H9 (cell line): ENCODE data around the gene LPCAT1. TPM values are rescaled to one million over a fixed set of nuclear protein-coding genes. Genes with fewer than 3 reads are reported as not detected.

Experiments
- DNase-seq: peaks from one replicate; pipeline ENCODE4 v3.0.0-alpha.2; 2017
- H2AFZ ChIP-seq: one replicate; pipeline ENCODE4 v1.6.1; 2013; ENCODE audit warnings: mild to moderate bottlenecking, low read length, control low read depth, moderate library complexity
- H2AK5ac ChIP-seq: 2 replicates; pipeline ENCODE4 v1.6.1; 2013; ENCODE audit warnings: low read length, control low read depth, mixed read lengths; ENCODE audit not compliant: insufficient read length
- H2BK120ac ChIP-seq: one replicate; pipeline ENCODE4 v1.6.1; 2013; ENCODE audit warnings: low read depth, mild to moderate bottlenecking, low read length, control low read depth, inconsistent platforms; ENCODE audit not compliant: poor library complexity, severe bottlenecking
- H2BK12ac ChIP-seq: 2 replicates; pipeline ENCODE4 v1.6.1; 2013; ENCODE audit warnings: low read length, control low read depth, mixed read lengths, low read depth; ENCODE audit not compliant: insufficient read length
- H2BK15ac ChIP-seq: 2 replicates; pipeline ENCODE4 v1.6.1; 2013; ENCODE audit warnings: low read depth, low read length, control low read depth
- H2BK20ac ChIP-seq: one replicate; pipeline ENCODE4 v1.6.1; 2013; ENCODE audit warnings: low read depth, mild to moderate bottlenecking, low read length, control low read depth, inconsistent platforms; ENCODE audit not compliant: poor library complexity, severe bottlenecking
- H2BK5ac ChIP-seq: 2 replicates; pipeline ENCODE4 v1.6.1; 2013; ENCODE audit warnings: low read length, control low read depth, mixed read lengths; ENCODE audit not compliant: insufficient read length
- H3K14ac ChIP-seq: 2 replicates; pipeline ENCODE4 v1.6.1; 2013; ENCODE audit warnings: low read length, control low read depth; ENCODE audit not compliant: insufficient read depth
- H3K18ac ChIP-seq: 2 replicates; pipeline ENCODE4 v1.6.1; 2013; ENCODE audit warnings: low read depth, mild to moderate bottlenecking, mixed read lengths, low read length, control low read depth; ENCODE audit not compliant: insufficient read length
- H3K23ac ChIP-seq: 2 replicates; pipeline ENCODE4 v1.6.1; 2013; ENCODE audit warnings: low read length, control low read depth, mixed read lengths, low read depth; ENCODE audit not compliant: insufficient read length
- H3K23me2 ChIP-seq: 2 replicates; pipeline ENCODE4 v1.6.1; 2013; ENCODE audit warnings: low read depth, mild to moderate bottlenecking, mixed read lengths, low read length, control low read depth; ENCODE audit not compliant: insufficient read length, poor library complexity, severe bottlenecking
- H3K27ac ChIP-seq: 2 replicates; pipeline ENCODE4 v1.5.1; 2013; ENCODE audit warnings: low read length, control low read depth, mixed read lengths, low read depth; ENCODE audit not compliant: insufficient read length
- H3K27me3 ChIP-seq: 2 replicates; pipeline ENCODE4 v1.6.1; 2013; ENCODE audit warnings: low read length, control low read depth, inconsistent platforms; ENCODE audit not compliant: insufficient read depth
- H3K4ac ChIP-seq: 2 replicates; pipeline ENCODE4 v1.6.1; 2013; ENCODE audit warnings: low read depth, mild to moderate bottlenecking, control low read depth, inconsistent platforms, low read length, moderate library complexity
- H3K4me1 ChIP-seq: 2 replicates; pipeline ENCODE4 v1.6.1; 2013; ENCODE audit warnings: low read length, control low read depth, inconsistent platforms; ENCODE audit not compliant: insufficient read depth
- H3K4me2 ChIP-seq: 2 replicates; pipeline ENCODE4 v1.6.1; 2013; ENCODE audit warnings: low read length, control low read depth, mixed read lengths; ENCODE audit not compliant: insufficient read length, insufficient read depth
- H3K56ac ChIP-seq: 2 replicates; pipeline ENCODE4 v1.6.1; 2013; ENCODE audit warnings: low read depth, mild to moderate bottlenecking, mixed read lengths, low read length, control low read depth; ENCODE audit not compliant: insufficient read length
- H3K79me1 ChIP-seq: 2 replicates; pipeline ENCODE4 v1.6.1; 2013; ENCODE audit warnings: low read depth, mild to moderate bottlenecking, moderate library complexity, low read length, control low read depth, inconsistent platforms; ENCODE audit not compliant: insufficient read depth, poor library complexity, severe bottlenecking
- H3K79me2 ChIP-seq: 2 replicates; pipeline ENCODE4 v1.6.1; 2013; ENCODE audit warnings: low read length, control low read depth, inconsistent platforms; ENCODE audit not compliant: insufficient read depth
- H3K9ac ChIP-seq: 2 replicates; pipeline ENCODE4 v1.6.1; 2013; ENCODE audit warnings: low read length, control low read depth, mixed read lengths; ENCODE audit not compliant: insufficient read length; ENCODE audit errors: extremely low read depth
- H3K9me3 ChIP-seq: one replicate; pipeline ENCODE4 v1.6.1; 2013; ENCODE audit warnings: low read depth, low read length, inconsistent platforms; ENCODE audit not compliant: control insufficient read depth
- H3T11ph ChIP-seq: one replicate; pipeline ENCODE4 v1.6.1; 2013; ENCODE audit warnings: mild to moderate bottlenecking, low read length, control low read depth, inconsistent platforms
- H4K20me1 ChIP-seq: one replicate; pipeline ENCODE4 v1.6.1; 2013; ENCODE audit not compliant: control insufficient read depth, insufficient read length, insufficient read depth
- H4K5ac ChIP-seq: 2 replicates; pipeline ENCODE4 v1.6.1; 2013; ENCODE audit warnings: low read depth, mild to moderate bottlenecking, mixed read lengths, low read length, control low read depth; ENCODE audit not compliant: insufficient read length
- H4K8ac ChIP-seq: replicated peaks from 2 replicates; pipeline ENCODE4 v1.6.1; 2013; ENCODE audit warnings: low read length, control low read depth, mixed read lengths, low read depth; ENCODE audit not compliant: insufficient read length
- H4K91ac ChIP-seq: 2 replicates; pipeline ENCODE4 v1.6.1; 2013; ENCODE audit warnings: low read depth, mild to moderate bottlenecking, moderate library complexity, mixed read lengths, low read length, control low read depth; ENCODE audit not compliant: insufficient read length
- H3K27ac Mint-ChIP-seq, 3 experiments: 2 replicates in 2 of 3; 3 replicates in 1 of 3; pipeline ENCODE4 v1.8.0; 2020 to 2021; ENCODE audit warnings: mixed read lengths in 3 of 3, mild to moderate bottlenecking in 1 of 3, moderate library complexity in 1 of 3
- H3K27me3 Mint-ChIP-seq: 2 replicates; pipeline ENCODE4 v1.8.0; 2021; ENCODE audit warnings: low read depth, mild to moderate bottlenecking, moderate library complexity, mixed read lengths
- H3K36me3 Mint-ChIP-seq, 3 experiments: 2 replicates in 2 of 3; 3 replicates in 1 of 3; pipeline ENCODE4 v1.8.0; 2020 to 2021; ENCODE audit warnings: low read depth in 3 of 3, mixed read lengths in 3 of 3; ENCODE audit not compliant: insufficient read depth in 1 of 3
- H3K4me1 Mint-ChIP-seq, 2 experiments: 2 replicates each; pipeline ENCODE4 v1.8.0; 2020; ENCODE audit warnings: mixed read lengths in 2 of 2
- H3K4me3 Mint-ChIP-seq, 2 experiments: 2 replicates in 1 of 2; 3 replicates in 1 of 2; pipeline ENCODE4 v1.8.0; 2020 to 2021; ENCODE audit warnings: mild to moderate bottlenecking in 2 of 2, mixed read lengths in 2 of 2, moderate library complexity in 1 of 2
- H3K9me3 Mint-ChIP-seq, 2 experiments: 2 replicates in 1 of 2; 3 replicates in 1 of 2; pipeline ENCODE4 v1.8.0; 2020; ENCODE audit warnings: mild to moderate bottlenecking in 2 of 2, mixed read lengths in 2 of 2, moderate library complexity in 1 of 2
- CTCF ChIP-seq: fragments of 200-600 bp; sonication (generic); conservative IDR thresholded peaks from 3 replicates; pipeline ENCODE4 v1.8.0; 2021; ENCODE audit warnings: antibody characterized with exemption, mild to moderate bottlenecking
- WGBS: extraction: QIAGEN DNeasy Blood & Tissue Kit; methylation state at CpG from one replicate; pipeline ENCODE4 v1.1.7; 2013; ENCODE audit warnings: missing lambda C conversion rate, low lambda C conversion rate, mixed read lengths; ENCODE audit not compliant: insufficient read length; ENCODE audit errors: extremely low coverage; 5-methylcytosine and 5-hydroxymethylcytosine counted together
- total RNA-seq: library from RNA; stranded (reverse); gene quantifications from 2 replicates; pipeline ENCODE4 v1.2.1, GENCODE V29; 2021

Gene LPCAT1
- total RNA-seq, 1 experiment from 2014 or later, result 231 TPM

- no peak overlapping the region for H3K14ac ChIP-seq
- no peak overlapping the region for H3K27ac ChIP-seq
- Mint-ChIP-seq H3K36me3 (no peaks in the 10 kb centered on the region), H3K4me1 (no peaks in the 10 kb centered on the region), H3K9me3 (peaks cover 0 to 2% of the 10 kb centered on the region in 2 experiments; a peak in 2 of 5 replicates), H3K27me3 (peaks cover 14% of the 10 kb centered on the region), H3K27ac (no peak overlapping the region; a peak in 2 of 7 replicates), H3K4me3 (no peak overlapping the region; a peak in 1 of 5 replicates)
- no peak overlapping the region for H2AFZ ChIP-seq
- no peak overlapping the region for H2BK12ac ChIP-seq
- H2BK5ac ChIP-seq, result no peak overlapping the region
- H3K23ac ChIP-seq, result no peak overlapping the region
- H3K18ac ChIP-seq, result no peak overlapping the region
- H3K9ac ChIP-seq, result no peak overlapping the region
- no peak for DNase-seq
- no peak overlapping the region for H2BK15ac ChIP-seq
- no peaks in the 10 kb centered on the region for H3K79me2 ChIP-seq
- TF ChIP-seq CTCF, result no peak
- no peak overlapping the region for H2AK5ac ChIP-seq
- no peak overlapping the region for H4K8ac ChIP-seq
- no peak overlapping the region for H4K91ac ChIP-seq
- no peak overlapping the region for H2BK120ac ChIP-seq
- no peaks in the 10 kb centered on the region for H3K23me2 ChIP-seq
- no peak overlapping the region for H3K56ac ChIP-seq
- H4K5ac ChIP-seq, result no peak overlapping the region
- H3K4ac ChIP-seq, result no peak overlapping the region
- H4K20me1 ChIP-seq, result no peaks in the 10 kb centered on the region
- no peak overlapping the region for H2BK20ac ChIP-seq
- H3K4me1 ChIP-seq, result no peaks in the 10 kb centered on the region
- no peak overlapping the region for H3T11ph ChIP-seq
- H3K27me3 ChIP-seq, result no peaks in the 10 kb centered on the region
- no CpG with 5 or more reads among the region's 4 CpGs for WGBS
- H3K4me2 ChIP-seq, result no peak overlapping the region
- no peaks in the 10 kb centered on the region for H3K79me1 ChIP-seq
- H3K9me3 ChIP-seq, result no peaks in the 10 kb centered on the region
These were observed 21.5 kb upstream of the LPCAT1 start for GRCh38 chr5:1545126-1545804.
